Adrenal gland (tissue), 12 donors: Measurements from ENCODE around the gene RETREG2. TPM values are rescaled to one million over a fixed set of nuclear protein-coding genes. Genes with fewer than 3 reads are reported as not detected.
A peak's percentile ranks its signal among the peaks of the same experiment; 100 is the strongest.

Experiments used
- DNase-seq, 7 donors: peaks; one replicate each; pipeline ENCODE4 v3.0.0-alpha.2; 2019 to 2020
- H3K27ac ChIP-seq, 5 donors: fragments of 200-600 bp; sonication (generic) in 4 of 5; 1 replicate in 3 of 5; 2 replicates in 2 of 5; pipeline versions ENCODE4 v1.5.1 to v1.8.0; 2016 to 2020; ENCODE audit warnings: mild to moderate bottlenecking in 1 of 5
- H3K27me3 ChIP-seq: fragments of 200-600 bp; 2 replicates; pipeline ENCODE4 v1.8.0; 2021
- H3K36me3 ChIP-seq, 2 donors: fragments of 200-600 bp; replicated peaks in 1 of 2; 1 replicate in 1 of 2; 2 replicates in 1 of 2; pipeline versions ENCODE4 v1.5.1 to v1.8.0; 2018 to 2022
- H3K4me1 ChIP-seq, 2 donors: fragments of 200-600 bp; replicated peaks in 1 of 2; 1 replicate in 1 of 2; 2 replicates in 1 of 2; pipeline versions ENCODE4 v1.5.1 to v1.8.0; 2018 to 2021
- H3K4me3 ChIP-seq, 4 donors: fragments of 200-600 bp; sonication (generic) in 3 of 4; one replicate each; pipeline ENCODE4 v1.5.1; 2016 to 2018
- H3K9me3 ChIP-seq, 3 donors: fragments of 200-600 bp; sonication (generic) in 1 of 3; replicated peaks in 1 of 3; 1 replicate in 2 of 3; 2 replicates in 1 of 3; pipeline versions ENCODE4 v1.5.1 to v1.8.0; 2016 to 2021
- CTCF ChIP-seq, 6 experiments: fragments of 450-650 bp in 4 of 6; fragments of 200-600 bp in 2 of 6; sonication (generic) in 1 of 6; IDR thresholded peaks; 1 replicate in 5 of 6; 2 replicates in 1 of 6; pipeline versions ENCODE4 v1.5.1 to v1.8.0; 2016 to 2021; ENCODE audit warnings: antibody characterized with exemption in 6 of 6, mild to moderate bottlenecking in 2 of 6, moderate library complexity in 1 of 6
- POLR2A ChIP-seq, 2 donors: fragments of 450-650 bp; IDR thresholded peaks; one replicate each; pipeline ENCODE4 v1.6.1; 2017; ENCODE audit warnings: antibody characterized with exemption in 2 of 2, mild to moderate bottlenecking in 2 of 2, moderate library complexity in 1 of 2
- WGBS, 4 donors: extraction: QIAGEN DNeasy Blood & Tissue Kit in 2 of 4; methylation state at CpG; one replicate each; pipeline versions ENCODE4 v1.1.5 to v1.1.7; 2013 to 2017; 5-methylcytosine and 5-hydroxymethylcytosine counted together
- intact Hi-C, 2 donors: fragments of 100-400 bp; cut with DNase I; formaldehyde crosslinking; loops; one replicate each; pipeline versions ENCODE4 v1.14.1 to v1.15.0; 2022 to 2023
- polyA plus RNA-seq, 3 donors: library from polyadenylated mRNA; stranded (reverse); fragments of 200-250 nt in 2 of 3; fragments of 350-450 nt in 1 of 3; fragmentation: Illumina TruSeq in 1 of 3; extraction: RNeasy Lipid Tissue Mini Kit (QIAGEN cat#74804) in 1 of 3; gene quantifications; one replicate each; pipeline ENCODE4 v1.2.3, GENCODE V29; 2013 to 2014
- total RNA-seq, 9 donors: library from RNA; depleted of rRNA in 4 of 9; stranded (reverse); fragments of >200 nt in 4 of 9; fragments of 120-200 nt in 1 of 9; fragmentation: NEBNext Ultra II Directional in 1 of 9; extraction: Animal tissue kit (Norgen Biotek cat#: 25700) in 1 of 9; gene quantifications; one replicate each; pipeline versions ENCODE4 v1.1.0 to v1.2.4, GENCODE V29; 2013 to 2023
- donor health status: healthy with polysubstance abuse.
- donor health status: Bipolar disorder and iron deficiency.
- donor health status: DM: yes; HTN: yes; CAD: no.
- donor health status: DM: no; HTN: no; CAD: no.
- donor health status: DM: no; HTN: no; CAD: no.
- donor health status: DM: yes; HTN: yes; CAD: no.

RETREG2 gene
- total and polyA plus RNA-seq, 12 donors = 30.1 to 159 (median 83.8) TPM

- H3K9me3 ChIP-seq = no peaks in the 10 kb centered on the region
- peak; percentile 60 to 74 (median 64) for DNase-seq
- peaks cover 0 to 58% of the 10 kb centered on the region in 2 donors for H3K36me3 ChIP-seq
- WGBS, 4 donors = 2 to 11% (median 5%) methylated on average over 12 to 45 of the region's 45 CpGs
- peaks cover 20 to 21% of the 10 kb centered on the region in 2 donors for H3K4me1 ChIP-seq
- intact Hi-C loops = no loop called here
- H3K4me3 ChIP-seq = peak overlapping the region; percentile 47 to 100 (median 68)
- no peaks in the 10 kb centered on the region for H3K27me3 ChIP-seq
- H3K27ac ChIP-seq = peak overlapping the region; percentile 97 to 100 (median 99)
- TF ChIP-seq POLR2A (IDR thresholded peaks at IDR 0.05) = no peak
- TF ChIP-seq CTCF (IDR thresholded peaks at IDR 0.05) = no peak
Observed at GRCh38 chr2:219178377-219179175, 501 bp downstream of the RETREG2 start.

GRCh38 chr2:219179601-219180465 is 1.8 kb downstream of the RETREG2 start:
- H3K4me1 ChIP-seq = peaks cover 20 to 21% of the 10 kb centered on the region in 2 donors

GRCh38 chr2:219180961-219181360 is 2.9 kb downstream of the RETREG2 start:
- Histone ChIP-seq H3K4me1 (peaks cover 13 to 15% of the 10 kb centered on the region in 2 donors), H3K27me3 (no peaks in the 10 kb centered on the region), H3K4me3 (no peak overlapping the region), H3K27ac (no peak overlapping the region), H3K9me3 (no peaks in the 10 kb centered on the region), H3K36me3 (peaks cover 0 to 55% of the 10 kb centered on the region in 2 donors)
- intact Hi-C loops = no loop called here
- 93 to 98% (median 94%) methylated on average over 5 of the region's 5 CpGs for WGBS, 4 donors
- peak in 1 of 7 donors; percentile 20 for DNase-seq
- TF ChIP-seq CTCF (IDR thresholded peaks at IDR 0.05) (no peak), POLR2A (IDR thresholded peaks at IDR 0.05) (no peak)

More at GRCh38 chr2:219179601-219180465, 1.8 kb downstream of the RETREG2 start:
- DNase-seq = peak in 2 of 7 donors; percentile 21 to 45
- Histone ChIP-seq H3K36me3 (peaks cover 0 to 54% of the 10 kb centered on the region in 2 donors), H3K4me3 (no peak overlapping the region), H3K27me3 (no peaks in the 10 kb centered on the region), H3K27ac (no peak overlapping the region), H3K9me3 (no peaks in the 10 kb centered on the region)
- intact Hi-C loops = no loop called here
- TF ChIP-seq POLR2A (IDR thresholded peaks at IDR 0.05) (no peak), CTCF (IDR thresholded peaks at IDR 0.05) (no peak)
- WGBS, 4 donors = 94 to 96% (median 95%) methylated on average over 9 of the region's 9 CpGs

- peaks cover 0 to 55% of the 10 kb centered on the region in 2 donors for H3K36me3 ChIP-seq
- no peak for TF ChIP-seq CTCF (IDR thresholded peaks at IDR 0.05)
- H3K4me3 ChIP-seq = no peak overlapping the region
- intact Hi-C loops = no loop called here
- H3K4me1 ChIP-seq = peaks cover 10 to 14% of the 10 kb centered on the region in 2 donors
- H3K9me3 ChIP-seq = no peaks in the 10 kb centered on the region
- peak in 1 of 7 donors; percentile 16 for DNase-seq
- no peak overlapping the region for H3K27ac ChIP-seq
- H3K27me3 ChIP-seq = no peaks in the 10 kb centered on the region
- 88 to 93% (median 91%) methylated on average over 6 of the region's 6 CpGs for whole genome bisulfite sequencing, 4 donors
Observed at GRCh38 chr2:219181531-219181930, 3.5 kb downstream of the RETREG2 start.
